ENCODE data around the gene APBB1. TPM values are rescaled to one million over a fixed set of nuclear protein-coding genes. Genes with fewer than 3 reads are reported as not detected.

The APBB1 gene
- total RNA-seq, 1 experiment from 2014 or later = 44.6 TPM

- in situ Hi-C loops (cut with HindIII; ENCODE audit: low sequenced_read_pairs) = no loop called here
- DNase-seq (ENCODE audit: low spot score) = no peak
Observed at GRCh38 chr11:6360183-6360582, 58.7 kb downstream of the APBB1 start.

DNA sequence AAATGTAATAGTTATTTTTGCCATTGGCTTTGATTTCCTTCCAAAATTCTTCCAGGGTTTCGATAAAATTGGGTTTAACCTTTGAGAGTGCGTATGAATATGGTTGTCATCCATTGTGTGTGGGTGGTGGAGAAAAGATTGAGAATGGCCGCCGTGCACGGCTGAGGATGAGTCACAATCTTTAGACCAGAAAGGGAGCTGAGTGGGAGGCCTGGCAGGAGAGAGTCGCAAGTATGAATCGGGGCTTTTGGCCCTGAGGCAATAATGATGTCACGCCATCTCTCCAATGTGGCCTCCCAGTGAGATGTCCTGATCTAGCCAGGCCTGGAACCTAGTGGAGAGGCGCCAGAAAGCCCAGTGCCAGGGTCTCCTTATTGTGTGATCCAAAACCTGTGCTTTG, 61.7 kb downstream of the APBB1 start:
- DNase-seq (ENCODE audit: low spot score) = peak; percentile 75
- in situ Hi-C loops (cut with HindIII; ENCODE audit: low sequenced_read_pairs) = no loop called here

GRCh38 chr11:6356503-6357055, 62.3 kb downstream of the APBB1 start:
- in situ Hi-C loops (cut with HindIII; ENCODE audit: low sequenced_read_pairs) = no loop called here

DNA sequence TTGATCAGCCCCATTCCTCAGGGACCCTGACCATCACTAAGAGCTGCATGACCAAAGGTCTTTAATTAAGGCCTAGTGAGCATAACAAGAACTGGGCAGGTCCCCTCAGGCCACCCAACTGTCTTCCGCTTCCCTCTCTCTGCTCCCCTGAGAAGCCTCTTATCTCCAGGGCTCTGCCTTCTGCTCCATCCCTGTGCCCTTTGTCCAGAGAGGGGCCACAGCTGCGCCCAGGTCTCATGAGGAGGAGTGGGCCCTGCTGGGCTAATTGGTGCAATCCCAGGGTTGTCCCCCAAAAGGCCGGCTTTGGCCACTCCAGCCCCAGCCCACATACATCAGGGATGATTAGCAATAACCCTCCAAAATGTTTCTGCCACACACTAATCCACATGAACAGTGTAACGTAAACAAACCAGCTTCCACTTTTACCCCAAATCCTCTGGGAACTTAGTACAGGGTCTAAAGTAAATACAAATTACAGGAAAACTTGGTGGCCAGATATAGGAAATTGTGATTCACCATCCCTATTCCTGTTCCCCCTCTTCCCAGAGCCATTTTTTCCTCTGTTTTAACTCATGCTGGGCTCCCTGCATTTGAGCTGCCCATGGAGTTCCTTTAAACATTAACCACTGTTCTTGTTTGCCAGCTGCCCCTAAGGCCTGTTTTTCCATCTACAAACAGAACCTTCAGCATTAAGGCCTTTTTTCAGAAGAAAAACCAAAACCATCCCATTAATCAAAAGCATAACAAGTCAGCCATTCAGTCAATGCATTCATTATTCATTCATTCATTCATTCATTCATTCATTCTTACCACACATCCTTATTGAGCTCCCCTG, 64.0 kb downstream of the APBB1 start:
- no peak for DNase-seq (ENCODE audit: low spot score)
- in situ Hi-C loops (cut with HindIII; ENCODE audit: low sequenced_read_pairs) = no loop called here

More at GRCh38 chr11:6356503-6357055, 62.3 kb downstream of the APBB1 start:
- DNase-seq (ENCODE audit: low spot score) = peak; percentile 10

GRCh38 chr11:6353367-6353987, 65.4 kb downstream of the APBB1 start:
- in situ Hi-C loops (cut with HindIII; ENCODE audit: low sequenced_read_pairs) = no loop called here
- peak; percentile 69 for DNase-seq (ENCODE audit: low spot score)

DNA sequence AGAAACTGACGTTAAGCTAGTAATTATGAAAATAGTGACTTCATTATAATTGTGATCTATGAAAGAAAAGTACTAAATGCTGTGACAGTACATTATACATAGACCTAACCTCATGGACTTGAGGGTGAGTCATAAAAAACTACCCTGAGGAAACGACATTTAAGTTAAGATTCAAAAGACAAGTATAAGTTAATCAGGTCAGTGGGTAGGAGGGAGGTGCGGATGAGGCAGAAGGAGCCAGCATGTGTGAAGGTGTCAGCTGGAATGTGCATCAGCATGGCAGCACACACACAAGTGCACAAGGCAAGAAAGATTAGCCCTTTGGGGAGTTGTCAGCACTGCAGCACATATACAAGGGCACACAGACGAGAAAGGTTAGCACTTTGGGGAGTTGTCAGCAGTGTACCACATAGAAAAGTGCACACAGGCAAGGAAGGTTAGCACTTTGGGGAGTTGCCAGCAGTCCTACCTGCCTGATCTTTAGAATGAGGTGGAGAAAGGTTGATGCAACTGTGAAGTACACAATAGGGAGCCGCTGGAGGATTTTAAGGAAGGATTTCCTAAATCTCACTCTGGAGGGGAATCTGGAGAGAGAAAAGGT, 67.0 kb downstream of the APBB1 start:
- no peak for DNase-seq (ENCODE audit: low spot score)
- in situ Hi-C loops (cut with HindIII; ENCODE audit: low sequenced_read_pairs) = no loop called here

DNA sequence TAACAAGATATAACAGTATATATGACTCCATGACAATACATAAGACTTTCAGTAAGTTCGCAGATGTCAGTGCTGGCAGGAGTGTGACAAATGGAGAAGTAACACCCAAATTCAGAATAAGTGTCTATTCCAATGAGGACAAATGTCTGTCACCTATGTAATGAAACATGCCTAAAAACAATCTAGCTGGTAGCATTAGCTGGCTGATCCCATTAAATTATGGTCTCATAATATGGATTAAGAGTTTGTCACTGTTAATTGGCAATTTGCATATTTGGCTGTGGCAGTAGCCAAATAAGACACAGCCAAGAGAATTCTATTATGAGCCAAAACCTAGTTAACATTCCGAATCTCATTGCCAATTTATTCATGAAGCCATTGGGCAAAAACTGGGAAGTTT, 68.4 kb downstream of the APBB1 start:
- in situ Hi-C loops (cut with HindIII; ENCODE audit: low sequenced_read_pairs) = no loop called here
- no peak for DNase-seq (ENCODE audit: low spot score)

GRCh38 chr11:6350043-6350442, 68.9 kb downstream of the APBB1 start:
- no peak for DNase-seq (ENCODE audit: low spot score)
- in situ Hi-C loops (cut with HindIII; ENCODE audit: low sequenced_read_pairs) = no loop called here

DNA sequence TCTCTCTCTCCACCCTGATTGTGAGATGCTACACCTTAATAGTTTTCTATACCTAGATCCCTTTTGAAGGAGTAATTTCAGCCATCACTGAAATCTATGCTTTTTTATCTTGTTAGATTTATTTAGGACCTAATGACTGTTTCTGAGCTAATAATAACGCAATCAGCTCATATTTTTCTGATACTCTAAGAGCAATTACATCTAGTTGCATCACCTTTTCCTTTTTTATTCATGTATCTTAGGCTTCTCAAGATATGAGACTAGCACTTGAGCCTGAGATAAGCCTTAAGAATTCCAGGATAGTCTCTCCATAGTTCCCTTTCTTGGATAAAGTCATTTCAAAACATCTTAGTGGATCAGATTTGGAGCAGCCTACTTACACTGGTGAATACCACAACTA, 73.5 kb downstream of the APBB1 start:
- in situ Hi-C loops (cut with HindIII; ENCODE audit: low sequenced_read_pairs) = no loop called here
- no peak for DNase-seq (ENCODE audit: low spot score)

Other genes starting within 250 kb of the APBB1 start
- not detected in 2 replicates for gene OR52B2, start 248.8 kb downstream of the APBB1 start, total RNA-seq (2014; rRNA removed; shearing (Covaris generic))
- not detected in 2 replicates for gene OR52W1, start 219.9 kb downstream of the APBB1 start, total RNA-seq (2014; rRNA removed; shearing (Covaris generic))
- gene C11orf42, start 213.5 kb downstream of the APBB1 start, total RNA-seq (2014; rRNA removed; shearing (Covaris generic)) = not detected in 2 replicates
- gene FHIP1B, start 184.5 kb downstream of the APBB1 start, total RNA-seq (2014; rRNA removed; shearing (Covaris generic)) = 16.1 and 38.0 TPM in 2 replicates
- gene CNGA4, start 180.0 kb downstream of the APBB1 start, total RNA-seq (2014; rRNA removed; shearing (Covaris generic)) = not detected in 2 replicates
- not detected in 2 replicates for gene CCKBR, start 159.3 kb downstream of the APBB1 start, total RNA-seq (2014; rRNA removed; shearing (Covaris generic))
- 59.5 and 60.8 TPM in 2 replicates for gene CAVIN3, start 98.6 kb downstream of the APBB1 start, total RNA-seq (2014; rRNA removed; shearing (Covaris generic))
- 7.3 and 14.1 TPM in 2 replicates for gene SMPD1, start 28.6 kb downstream of the APBB1 start, total RNA-seq (2014; rRNA removed; shearing (Covaris generic))
- gene HPX, start 21.9 kb upstream of the APBB1 start, total RNA-seq (2014; rRNA removed; shearing (Covaris generic)) = not detected in 2 replicates
- 18.1 and 48.8 TPM in 2 replicates for gene TRIM3, start 54.8 kb upstream of the APBB1 start, total RNA-seq (2014; rRNA removed; shearing (Covaris generic))
- gene ARFIP2, start 62.2 kb upstream of the APBB1 start, total RNA-seq (2014; rRNA removed; shearing (Covaris generic)) = 56.7 and 72.5 TPM in 2 replicates
- 37.4 and 56.5 TPM in 2 replicates for gene TIMM10B, start 62.4 kb upstream of the APBB1 start, total RNA-seq (2014; rRNA removed; shearing (Covaris generic))
- gene DNHD1, start 78.2 kb upstream of the APBB1 start, total RNA-seq (2014; rRNA removed; shearing (Covaris generic)) = 2.0 and 2.5 TPM in 2 replicates
- 20.3 and 22.2 TPM in 2 replicates for gene RRP8, start 184.5 kb upstream of the APBB1 start, total RNA-seq (2014; rRNA removed; shearing (Covaris generic))
- 112 and 149 TPM in 2 replicates for gene ILK, start 184.7 kb upstream of the APBB1 start, total RNA-seq (2014; rRNA removed; shearing (Covaris generic))
- 62.1 and 64.5 TPM in 2 replicates for gene TAF10, start 193.1 kb upstream of the APBB1 start, total RNA-seq (2014; rRNA removed; shearing (Covaris generic))
- 9.8 and 26.9 TPM in 2 replicates for gene TPP1, start 200.3 kb upstream of the APBB1 start, total RNA-seq (2014; rRNA removed; shearing (Covaris generic))
- 0.17 and 0.25 TPM in 2 replicates for gene DCHS1, start 236.7 kb upstream of the APBB1 start, total RNA-seq (2014; rRNA removed; shearing (Covaris generic))